Measurements from ENCODE around the gene CDC73.
"Not testable (repeated sequence)": the region's sequence is repeated elsewhere in the genome, so short reads cannot be mapped to it uniquely, and the experiment has no call there.

CDC73 gene

GRCh38 chr1:193113258-193113991 is 8.4 kb upstream of the CDC73 start:
- in situ Hi-C loops (cut with MboI; ENCODE audit: low sequenced_read_pairs) = no loop called here

DNA sequence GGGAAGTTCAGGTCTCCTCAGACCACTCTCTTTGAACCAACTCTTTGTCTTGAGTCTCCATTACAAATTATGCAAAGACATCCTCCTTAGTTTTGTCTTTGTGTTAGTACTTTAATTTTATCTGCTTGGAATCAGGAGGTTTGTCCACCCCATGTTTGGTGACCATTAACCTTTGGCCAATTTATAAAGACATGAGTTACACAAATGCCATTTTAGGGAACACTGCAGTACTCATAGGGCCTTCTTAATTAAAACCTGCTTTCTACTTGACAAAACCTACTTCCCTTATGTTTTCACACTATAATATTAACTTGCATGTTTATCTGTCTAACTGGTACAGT is 7.9 kb upstream of the CDC73 start:
- in situ Hi-C loops (cut with MboI; ENCODE audit: low sequenced_read_pairs) = no loop called here

GRCh38 chr1:193114485-193115095 is 7.2 kb upstream of the CDC73 start:
- in situ Hi-C loops (cut with MboI; ENCODE audit: low sequenced_read_pairs) = no loop called here

GRCh38 chr1:193115629-193116227 is 6.1 kb upstream of the CDC73 start:
- in situ Hi-C loops (cut with MboI; ENCODE audit: low sequenced_read_pairs) = no loop called here

GRCh38 chr1:193117167-193117566 is 4.7 kb upstream of the CDC73 start:
- in situ Hi-C loops (cut with MboI; ENCODE audit: low sequenced_read_pairs) = not testable (repeated sequence)

- in situ Hi-C loops (cut with MboI; ENCODE audit: low sequenced_read_pairs) = no loop called here
These were observed 3.6 kb upstream of the CDC73 start for GRCh38 chr1:193118194-193118593.

DNA sequence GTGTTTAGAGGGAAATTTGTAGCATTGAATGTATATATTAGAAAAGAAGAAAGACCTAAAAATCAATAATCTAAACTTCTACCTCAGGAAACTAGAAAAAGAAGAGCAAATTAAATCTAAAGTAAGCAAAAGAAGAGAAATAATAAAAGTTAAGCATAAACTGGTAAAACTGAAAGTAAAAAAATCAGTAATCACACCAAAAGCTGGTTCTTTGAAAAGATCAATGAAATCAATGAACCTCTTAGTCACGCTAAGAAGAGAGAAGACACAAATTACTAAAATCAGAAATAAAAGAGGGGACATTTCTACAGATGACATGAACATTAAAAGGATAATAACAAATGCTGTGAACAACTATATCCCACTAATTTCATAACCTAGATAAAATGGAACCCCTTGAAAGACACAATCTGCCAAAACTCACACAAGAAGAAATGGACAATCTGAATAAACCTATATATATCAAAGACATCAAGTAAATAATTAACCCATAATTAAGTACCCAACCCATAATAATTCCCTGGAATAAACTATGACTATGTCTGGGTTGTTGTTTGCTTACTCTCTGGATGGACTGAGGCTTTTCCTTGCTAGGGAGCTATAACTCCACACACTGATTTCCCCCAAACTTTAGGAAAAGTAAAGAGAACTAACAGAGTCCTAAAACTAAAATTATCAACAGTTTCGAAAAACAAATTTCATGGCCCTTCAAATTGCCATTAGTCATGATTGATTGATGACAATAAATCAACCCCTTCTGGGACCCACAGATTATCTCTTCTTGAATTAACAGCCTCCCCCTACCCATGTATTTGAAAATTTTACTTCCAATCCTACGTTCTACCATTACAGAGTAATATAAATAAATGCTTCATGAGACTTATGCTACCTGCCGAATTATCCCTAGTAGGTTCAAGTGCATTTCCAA is 2.8 kb upstream of the CDC73 start:
- in situ Hi-C loops (cut with MboI; ENCODE audit: low sequenced_read_pairs) = no loop called here

DNA sequence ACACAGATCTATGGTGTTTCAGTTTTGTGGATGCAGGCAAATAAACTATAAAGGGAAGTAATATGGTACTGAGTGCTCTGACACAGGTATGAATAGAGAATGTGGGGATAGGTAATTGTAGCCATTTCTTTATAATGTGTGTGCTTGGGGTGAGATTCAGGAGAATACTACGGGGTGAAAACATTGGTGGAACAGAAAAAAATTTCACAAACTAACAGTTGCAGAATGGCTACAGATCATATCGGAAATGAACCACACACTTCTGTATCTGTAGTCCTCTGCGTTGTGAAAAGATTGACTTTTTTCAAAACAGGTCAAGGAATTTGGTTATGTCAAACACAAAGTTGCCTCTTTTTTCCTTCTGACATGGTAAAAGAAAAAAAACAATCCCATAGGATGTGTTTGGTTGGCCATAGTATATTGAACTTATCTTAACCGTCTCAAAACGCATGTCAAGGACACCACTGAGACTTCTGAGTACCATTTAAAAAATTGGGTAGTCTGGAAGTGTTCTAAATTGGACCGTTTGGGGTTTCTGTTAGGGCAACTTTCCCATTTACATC is 1.1 kb upstream of the CDC73 start:
- in situ Hi-C loops (cut with MboI; ENCODE audit: low sequenced_read_pairs) = no loop called here

DNA sequence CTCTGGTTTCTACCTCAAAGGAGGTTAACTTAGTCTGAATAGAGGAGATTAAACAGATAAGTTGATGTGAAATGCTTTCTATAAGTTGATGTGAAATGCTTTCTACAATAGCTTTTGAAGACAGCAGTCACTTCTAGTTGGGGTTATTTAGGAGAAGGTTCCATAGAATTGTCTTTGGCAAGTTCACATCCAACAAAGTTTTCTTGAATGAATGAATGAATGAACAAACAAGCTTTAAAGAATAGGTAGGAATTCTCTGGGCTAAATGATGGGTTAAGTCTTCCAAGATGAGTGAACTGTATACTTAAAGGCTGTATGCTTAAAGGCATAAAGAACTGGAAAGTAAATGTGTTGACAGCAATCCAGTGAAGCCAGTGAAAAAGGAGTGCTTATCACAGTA is 1.9 kb downstream of the CDC73 start:
- in situ Hi-C loops (cut with MboI; ENCODE audit: low sequenced_read_pairs) = no loop called here

- in situ Hi-C loops (cut with MboI; ENCODE audit: low sequenced_read_pairs) = no loop called here
These were observed 3.5 kb downstream of the CDC73 start for GRCh38 chr1:193125369-193125768.

- in situ Hi-C loops (cut with MboI; ENCODE audit: low sequenced_read_pairs) = no loop called here
These were observed 9.5 kb downstream of the CDC73 start for GRCh38 chr1:193131266-193131860.

GRCh38 chr1:193140254-193140653 is 18.4 kb downstream of the CDC73 start:
- in situ Hi-C loops (cut with MboI; ENCODE audit: low sequenced_read_pairs) = no loop called here

GRCh38 chr1:193141804-193142203 is 20.0 kb downstream of the CDC73 start:
- in situ Hi-C loops (cut with MboI; ENCODE audit: low sequenced_read_pairs) = no loop called here

DNA sequence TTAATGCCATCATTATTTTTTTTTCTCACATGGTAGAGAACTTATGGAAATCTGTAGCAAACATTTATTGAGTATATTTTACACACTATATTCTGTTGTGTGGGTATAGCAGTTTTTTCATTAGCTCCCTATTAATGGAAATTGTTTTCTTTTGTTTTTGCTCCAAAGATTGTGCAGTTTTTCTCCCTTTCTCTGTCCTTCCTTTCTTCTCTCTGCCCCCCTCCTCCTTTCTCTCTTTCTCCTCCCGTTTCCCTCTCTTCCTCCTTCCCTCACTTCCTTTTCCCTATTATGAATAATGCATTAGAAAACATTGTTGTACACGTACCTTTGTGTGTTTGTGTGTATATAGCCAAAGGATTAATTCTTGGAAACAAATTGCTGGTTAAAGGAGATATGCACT is 20.6 kb downstream of the CDC73 start:
- in situ Hi-C loops (cut with MboI; ENCODE audit: low sequenced_read_pairs) = no loop called here

GRCh38 chr1:193143285-193143684 is 21.5 kb downstream of the CDC73 start:
- in situ Hi-C loops (cut with MboI; ENCODE audit: low sequenced_read_pairs) = no loop called here

GRCh38 chr1:193144361-193144938 is 22.6 kb downstream of the CDC73 start:
- in situ Hi-C loops (cut with MboI; ENCODE audit: low sequenced_read_pairs) = no loop called here

GRCh38 chr1:193144999-193145398 is 23.2 kb downstream of the CDC73 start:
- in situ Hi-C loops (cut with MboI; ENCODE audit: low sequenced_read_pairs) = no loop called here

DNA sequence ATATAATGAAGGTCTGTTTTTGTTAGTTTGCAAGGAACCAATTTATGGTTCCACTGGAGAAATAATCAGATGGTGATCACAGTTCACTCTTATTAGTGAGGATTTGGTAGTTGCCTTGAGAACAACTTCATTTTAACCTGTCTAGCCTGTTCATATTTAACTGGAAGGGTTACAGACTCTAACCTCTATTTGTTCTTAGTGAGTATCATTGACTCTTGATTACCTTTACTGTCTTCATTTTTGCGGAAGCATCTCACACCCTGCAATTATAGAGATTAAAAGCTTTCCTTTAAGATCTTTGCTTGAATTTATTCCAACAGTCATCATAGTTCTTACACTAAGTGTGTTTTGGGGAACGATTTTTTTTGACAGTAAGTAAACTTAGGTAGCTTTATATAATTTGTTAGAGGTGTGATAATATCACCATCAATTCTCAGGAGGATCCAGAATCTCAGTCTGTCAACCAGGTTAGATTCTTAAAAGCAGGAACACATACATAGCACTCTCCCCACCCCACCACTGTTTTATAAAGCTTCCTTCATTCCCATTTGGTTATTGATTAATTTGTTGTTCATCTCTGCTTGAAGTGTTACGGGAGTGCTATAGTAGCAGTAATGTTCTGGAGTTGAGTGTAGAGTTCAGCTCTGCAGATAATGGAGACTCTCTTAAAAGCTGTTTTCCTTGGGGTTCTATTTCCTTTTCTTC is 34.4 kb downstream of the CDC73 start:
- in situ Hi-C loops (cut with MboI; ENCODE audit: low sequenced_read_pairs) = no loop called here

DNA sequence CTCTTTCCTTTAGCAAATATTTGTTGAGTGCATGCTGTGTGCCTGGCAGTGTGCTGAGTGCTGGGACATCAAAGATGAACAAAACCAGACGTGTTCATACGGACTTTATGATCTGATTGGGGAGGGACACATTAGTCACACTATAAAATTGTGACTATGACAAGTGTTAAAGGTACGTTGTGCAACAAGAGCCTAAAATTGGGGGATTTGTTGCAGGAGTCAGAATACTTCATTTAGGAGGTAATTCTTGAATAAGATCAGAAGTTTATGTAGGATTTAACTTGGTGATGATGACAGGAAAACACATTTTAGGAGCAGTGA is 35.0 kb downstream of the CDC73 start:
- in situ Hi-C loops (cut with MboI; ENCODE audit: low sequenced_read_pairs) = no loop called here

GRCh38 chr1:193157360-193157759 is 35.5 kb downstream of the CDC73 start:
- in situ Hi-C loops (cut with MboI; ENCODE audit: low sequenced_read_pairs) = no loop called here

Measured in hTERT RPE-1 (cell line).